H1 (cell line): Measurements from ENCODE around the gene MYRF. TPM values are rescaled to one million over a fixed set of nuclear protein-coding genes. Genes with fewer than 3 reads are reported as not detected.
A peak's percentile ranks its signal among the peaks of the same experiment; 100 is the strongest.

Experiments used
- CTCF ChIA-PET: fragments of 300-600 bp; sonication (Branson Sonifier 250); formaldehyde crosslinking; loops from one replicate; lab custom pipeline; 2021; ENCODE audit not compliant: partially characterized antibody; lab: Charles Lee
- POLR2A ChIA-PET: fragments of 300-600 bp; sonication (Branson Sonifier 250); formaldehyde crosslinking; loops from one replicate; lab custom pipeline; 2021; ENCODE audit warnings: inconsistent platforms; ENCODE audit not compliant: partially characterized antibody; lab: Charles Lee
- DNase-seq, 2 experiments: peaks; one replicate each; pipeline versions ENCODE4 v3.0.0 to v3.0.0-alpha.2; 2010 to 2022; ENCODE audit warnings: low spot score in 2 of 2, low read depth in 1 of 2, mixed read lengths in 1 of 2
- FAIRE-seq: peaks from 2 replicates; lab custom pipeline; 2011; peaks lifted over from hg19 to GRCh38; lab: Jason Lieb, UNC
- H2AFZ ChIP-seq: 2 replicates; pipeline ENCODE4 v1.8.1; 2012; ENCODE audit warnings: low read length, inconsistent platforms
- H2AK5ac ChIP-seq: 2 replicates; pipeline ENCODE4 v1.6.1; 2013; ENCODE audit warnings: low read depth, low read length
- H2BK120ac ChIP-seq: replicated peaks from 2 replicates; pipeline ENCODE3; 2013; ENCODE audit warnings: low read depth, low read length, inconsistent platforms
- H2BK12ac ChIP-seq: 2 replicates; pipeline ENCODE4 v1.6.1; 2013; ENCODE audit warnings: low read depth, low read length
- H2BK15ac ChIP-seq: 2 replicates; pipeline ENCODE4 v1.6.1; 2013; ENCODE audit warnings: low read length
- H2BK20ac ChIP-seq: 2 replicates; pipeline ENCODE4 v1.6.1; 2013; ENCODE audit warnings: low read length
- H2BK5ac ChIP-seq: 2 replicates; pipeline ENCODE4 v1.6.1; 2013; ENCODE audit warnings: low read depth, low read length
- H3K14ac ChIP-seq: 2 replicates; pipeline ENCODE4 v1.6.1; 2013; ENCODE audit warnings: inconsistent platforms; ENCODE audit not compliant: insufficient read length
- H3K18ac ChIP-seq: 2 replicates; pipeline ENCODE4 v1.6.1; 2013; ENCODE audit warnings: low read length; ENCODE audit errors: extremely low read depth
- H3K23ac ChIP-seq: 2 replicates; pipeline ENCODE4 v1.6.1; 2013; ENCODE audit warnings: inconsistent platforms; ENCODE audit not compliant: insufficient read length
- H3K23me2 ChIP-seq: 2 replicates; pipeline ENCODE4 v1.6.1; 2013; ENCODE audit warnings: low read depth, low read length
- H3K27ac ChIP-seq: 2 replicates; pipeline ENCODE4 v1.6.1; 2011; ENCODE audit warnings: low read depth, low read length, inconsistent platforms
- H3K27me3 ChIP-seq, 4 experiments: replicated peaks in 1 of 4; 1 replicate in 1 of 4; 2 replicates in 3 of 4; pipeline versions ENCODE4 v1.6.1 to v1.8.1; 2011 to 2013; ENCODE audit warnings: low read length in 3 of 4, mild to moderate bottlenecking in 3 of 4, inconsistent platforms in 2 of 4, mixed read lengths in 2 of 4, moderate library complexity in 1 of 4; ENCODE audit not compliant: control insufficient read depth in 3 of 4, insufficient read depth in 3 of 4; ENCODE audit errors: extremely low read depth in 1 of 4
- H3K36me3 ChIP-seq, 4 experiments: 2 replicates each; pipeline versions ENCODE4 v1.6.1 to v1.8.1; 2011 to 2013; ENCODE audit warnings: mild to moderate bottlenecking in 4 of 4, low read length in 3 of 4, moderate library complexity in 2 of 4, control low read depth in 1 of 4, inconsistent platforms in 1 of 4; ENCODE audit not compliant: insufficient read depth in 4 of 4, control insufficient read depth in 2 of 4
- H3K4ac ChIP-seq: replicated peaks from 2 replicates; pipeline ENCODE3; 2013; ENCODE audit warnings: low read length, low read depth, mixed read lengths, inconsistent platforms; ENCODE audit not compliant: insufficient read length
- H3K4me1 ChIP-seq, 4 experiments: replicated peaks in 1 of 4; 1 replicate in 1 of 4; 2 replicates in 3 of 4; pipeline versions ENCODE4 v1.6.1 to v1.8.1; 2011 to 2013; ENCODE audit warnings: low read length in 3 of 4, inconsistent platforms in 2 of 4, mixed read lengths in 1 of 4; ENCODE audit not compliant: insufficient read depth in 4 of 4, control insufficient read depth in 3 of 4
- H3K4me2 ChIP-seq, 2 experiments: 2 replicates each; pipeline versions ENCODE4 v1.6.1 to v1.8.1; 2011 to 2013; ENCODE audit warnings: low read depth in 2 of 2, low read length in 2 of 2, control low read depth in 1 of 2, inconsistent platforms in 1 of 2, mild to moderate bottlenecking in 1 of 2; ENCODE audit not compliant: insufficient read depth in 1 of 2
- H3K4me3 ChIP-seq, 4 experiments: fragments of 200-600, 300-600 bp in 1 of 4; sonication (generic), shearing (Covaris generic), sonication (Bioruptor Twin) in 1 of 4; 2 replicates each; pipeline versions ENCODE4 v1.5.1 to v1.8.1; 2011 to 2016; ENCODE audit warnings: low read length in 4 of 4, low read depth in 3 of 4, control low read depth in 2 of 4, inconsistent platforms in 2 of 4, mild to moderate bottlenecking in 2 of 4, mixed read lengths in 1 of 4, moderate library complexity in 1 of 4; ENCODE audit not compliant: insufficient read depth in 2 of 4; ENCODE audit errors: extremely low read depth in 1 of 4
- H3K56ac ChIP-seq: replicated peaks from 2 replicates; pipeline ENCODE3; 2013; ENCODE audit warnings: low read depth, mild to moderate bottlenecking, mixed read lengths, low read length, inconsistent platforms; ENCODE audit not compliant: insufficient read length
- H3K79me1 ChIP-seq: 2 replicates; pipeline ENCODE4 v1.6.1; 2013; ENCODE audit warnings: low read depth, low read length, control low read depth
- H3K79me2 ChIP-seq, 2 experiments: 2 replicates each; pipeline versions ENCODE4 v1.6.1 to v1.8.1; 2012 to 2013; ENCODE audit warnings: low read length in 2 of 2, mild to moderate bottlenecking in 2 of 2, inconsistent platforms in 1 of 2; ENCODE audit not compliant: insufficient read depth in 2 of 2, control insufficient read depth in 1 of 2
- H3K9ac ChIP-seq, 4 experiments: replicated peaks in 1 of 4; 1 replicate in 1 of 4; 2 replicates in 3 of 4; pipeline versions ENCODE4 v1.6.1 to v1.8.1; 2011 to 2013; ENCODE audit warnings: low read depth in 3 of 4, low read length in 3 of 4, control low read depth in 2 of 4, mild to moderate bottlenecking in 2 of 4, moderate library complexity in 2 of 4, inconsistent platforms in 1 of 4; ENCODE audit errors: extremely low read depth in 1 of 4
- H3K9me3 ChIP-seq, 2 experiments: 2 replicates each; pipeline versions ENCODE4 v1.6.1 to v1.8.1; 2012 to 2013; ENCODE audit warnings: mild to moderate bottlenecking in 2 of 2, moderate library complexity in 2 of 2, control low read depth in 1 of 2, inconsistent platforms in 1 of 2, low read depth in 1 of 2, low read length in 1 of 2, mixed read lengths in 1 of 2; ENCODE audit not compliant: insufficient read depth in 2 of 2
- H4K20me1 ChIP-seq, 2 experiments: replicated peaks in 1 of 2; 2 replicates each; pipeline versions ENCODE3 to v1.8.1; 2011 to 2013; ENCODE audit warnings: inconsistent platforms in 2 of 2, low read length in 2 of 2, mild to moderate bottlenecking in 1 of 2; ENCODE audit not compliant: insufficient read depth in 2 of 2, control insufficient read depth in 1 of 2
- H4K5ac ChIP-seq: 2 replicates; pipeline ENCODE4 v1.6.1; 2013; ENCODE audit warnings: low read length, low read depth, mixed read lengths, inconsistent platforms; ENCODE audit not compliant: insufficient read length
- H4K8ac ChIP-seq: 2 replicates; pipeline ENCODE4 v1.8.0; 2013; ENCODE audit warnings: mild to moderate bottlenecking, moderate library complexity, low read length, inconsistent platforms; ENCODE audit not compliant: insufficient read depth; ENCODE audit errors: extremely low read depth
- H4K91ac ChIP-seq: replicated peaks from 2 replicates; pipeline ENCODE3; 2013; ENCODE audit warnings: low read length, mixed read lengths, inconsistent platforms; ENCODE audit not compliant: insufficient read length
- CTBP2 ChIP-seq: IDR thresholded peaks from 2 replicates; pipeline ENCODE4 v1.7.0; 2011; ENCODE audit warnings: borderline replicate concordance, mild to moderate bottlenecking, moderate library complexity, mixed read lengths, low read length; ENCODE audit not compliant: insufficient read depth, insufficient read length
- KDM1A ChIP-seq: fragments of 200-600, 300-600 bp; sonication (generic); IDR thresholded peaks from 2 replicates; pipeline ENCODE4 v1.7.1; 2016; ENCODE audit warnings: mild to moderate bottlenecking, low read length, borderline replicate concordance
- WGBS, 2 experiments: shearing (Covaris generic) in 1 of 2; methylation state at CpG; one replicate each; pipeline versions ENCODE4 v1.1.6 to v1.1.7; 2013 to 2015; ENCODE audit warnings: low lambda C conversion rate in 2 of 2, mixed read lengths in 2 of 2, inconsistent platforms in 1 of 2, low coverage in 1 of 2, missing lambda C conversion rate in 1 of 2; ENCODE audit not compliant: insufficient replicate concordance in 2 of 2, insufficient coverage in 1 of 2, insufficient read length in 1 of 2; ENCODE audit errors: extremely low coverage in 1 of 2, missing lambda C conversion rate in 1 of 2; 5-methylcytosine and 5-hydroxymethylcytosine counted together
- polyA plus RNA-seq, 7 experiments: library from polyadenylated mRNA; depleted of rRNA in 3 of 7; stranded (reverse) in 5 of 7; unstranded in 2 of 7; fragments of >200 nt in 5 of 7; fragments of 200-250 nt in 2 of 7; gene quantifications; 1 replicate in 5 of 7; 2 replicates in 1 of 7; 4 replicates in 1 of 7; pipeline versions ENCODE4 v1.2.1 to v1.2.3, GENCODE V29; 2011 to 2013; ENCODE audit warnings: missing spikeins in 2 of 7, mixed read lengths in 2 of 7
- total RNA-seq: library from RNA; stranded (reverse); fragmentation: NEBNext Ultra II Directional; extraction: Animal tissue kit (Norgen Biotek cat#: 25700); gene quantifications from 2 replicates; pipeline ENCODE4 v1.2.1, GENCODE V29; 2021

MYRF gene
- total and polyA plus RNA-seq, 2 of the 8 experiments (the other 6 are each of a cell fraction or from before 2014, with no cell fraction given) = 6.0 to 6.1 TPM

DNA sequence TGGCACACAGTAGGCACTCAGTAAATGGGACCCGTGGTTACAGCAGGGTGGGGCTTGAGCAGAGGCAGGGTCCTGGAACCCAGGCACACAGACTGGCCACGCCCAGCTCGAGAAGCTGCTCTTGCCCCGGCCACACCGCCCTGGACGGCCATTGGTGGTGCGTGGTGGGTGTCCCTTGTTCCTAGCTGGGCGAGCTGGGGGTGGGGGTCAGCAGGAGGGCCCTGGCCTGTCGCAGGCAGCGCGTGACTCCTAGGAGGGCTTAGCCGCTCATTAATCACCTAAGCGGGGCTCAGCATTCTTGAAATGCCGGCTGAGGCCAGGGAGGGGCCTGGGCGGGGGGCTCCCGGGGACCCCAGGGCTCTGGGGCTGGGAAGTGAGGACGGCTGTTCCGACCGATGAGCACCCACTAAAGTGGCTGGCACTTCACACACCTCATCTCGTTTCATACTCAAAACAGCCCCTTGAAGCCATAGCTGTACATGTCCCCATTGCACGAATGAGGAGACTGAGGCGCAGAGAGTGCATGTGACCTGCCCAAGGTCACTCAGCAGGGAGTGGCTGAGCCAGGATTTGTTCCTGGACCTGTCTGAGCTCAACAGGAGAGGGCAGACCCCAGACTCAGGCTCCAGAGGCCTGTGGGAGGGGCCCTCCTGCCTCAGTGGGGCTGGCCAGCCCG lies 11.6 kb downstream of the MYRF start:
- whole genome bisulfite sequencing, 2 experiments = 91% methylated on average over 21 of the region's 23 CpGs; no CpG with 5 or more reads in 1 of the 2 experiments
- Histone ChIP-seq H3K4ac (peak overlapping the region; percentile 32), H4K5ac (no peak overlapping the region)

More for the DNA sequence above, 11.6 kb downstream of the MYRF start:
- no peak overlapping the region for H3K27ac ChIP-seq
- no peak overlapping the region for H3K23ac ChIP-seq
- no peak for FAIRE-seq
- no peaks in the 10 kb centered on the region for H3K79me1 ChIP-seq
- peaks cover 0 to 16% (median 8%) of the 10 kb centered on the region in 4 experiments; a peak in 6 of 7 replicates for H3K4me1 ChIP-seq
- no peak overlapping the region for H2BK120ac ChIP-seq
- H3K9me3 ChIP-seq = no peaks in the 10 kb centered on the region
- H3K79me2 ChIP-seq = no peaks in the 10 kb centered on the region
- no peak overlapping the region for H3K9ac ChIP-seq
- peak overlapping the region; percentile 80; the same call in 1 of the 2 replicates for H2BK12ac ChIP-seq
- H3K27me3 ChIP-seq = no peaks in the 10 kb centered on the region
- no peak overlapping the region for H3K56ac ChIP-seq
- no peak for TF ChIP-seq CTBP2
- TF ChIP-seq KDM1A = peak; percentile 76; the same call in 1 of the 2 replicates
- TF ChIP-seq, all 59 proteins: peak for 1
- Histone ChIP-seq H3K18ac (peak overlapping the region; percentile 32), H3K23me2 (no peaks in the 10 kb centered on the region), H2BK5ac (no peak overlapping the region), H2AFZ (no peak overlapping the region), H3K36me3 (no peaks in the 10 kb centered on the region), H4K91ac (no peak overlapping the region), H3K4me3 (no peak overlapping the region), H4K8ac (no peak overlapping the region), H2BK15ac (peak overlapping the region; percentile 81; the same call in 1 of the 2 replicates), H3K14ac (no peak overlapping the region), H2AK5ac (peak overlapping the region; percentile 13; the same call in 1 of the 2 replicates), H3K4me2 (no peak overlapping the region), H2BK20ac (no peak overlapping the region), H4K20me1 (no peaks in the 10 kb centered on the region)
- ChIA-PET POLR2A (interaction anchor here (1.4 to 1.6 kb wide), 3 partner anchors 11 to 51 kb away, joined by 3 to 6 read pairs (median 4); partner anchors contain the start of gene MYRF), CTCF (interaction anchor here (1.1 to 5.3 kb wide), 11 partner anchors 9 to 134 kb away, joined by 3 to 38 read pairs (median 9); partner anchors contain the start of gene MYRF)
- peak in 1 of 2 experiments; percentile 43 for DNase-seq
